ENCODE results near the gene ADAMTS6.

The ADAMTS6 gene

DNA sequence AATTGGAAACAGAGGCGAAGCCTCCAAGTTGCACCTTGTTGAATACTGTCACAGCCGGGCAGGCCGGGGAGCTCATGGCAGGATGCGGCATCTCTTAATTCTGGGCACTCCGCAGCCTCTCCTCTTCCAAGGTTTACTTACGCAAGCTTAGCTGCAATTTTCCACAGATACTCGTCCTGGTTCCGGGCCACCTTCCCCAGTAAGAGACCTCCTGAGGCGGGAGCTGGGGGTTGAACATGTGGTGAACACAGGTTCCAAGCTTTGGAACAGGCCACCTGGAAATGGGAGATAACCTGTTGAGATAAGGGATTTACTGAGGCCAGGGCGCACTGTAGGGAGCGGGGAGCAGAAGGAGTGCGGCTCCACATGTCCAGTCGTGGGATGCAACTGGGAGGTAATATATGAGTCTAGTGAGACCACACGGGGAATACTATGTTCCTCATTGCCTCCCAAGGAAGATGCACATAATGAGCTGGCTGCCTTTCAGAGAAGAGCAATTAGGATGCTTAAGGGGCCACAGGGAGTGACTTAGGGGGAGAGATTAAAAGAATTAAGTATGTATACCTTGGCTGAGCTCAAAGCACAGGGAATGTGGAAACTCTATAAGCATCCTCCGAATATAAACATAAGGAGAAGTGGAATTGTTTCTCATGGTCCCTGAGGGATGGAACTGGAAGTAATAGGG is 377.8 kb downstream of the ADAMTS6 start:
- DNase-seq: no peak

- DNase-seq: peak; percentile 94
These were observed 378.6 kb downstream of the ADAMTS6 start for GRCh38 chr5:65102976-65103711.

DNA sequence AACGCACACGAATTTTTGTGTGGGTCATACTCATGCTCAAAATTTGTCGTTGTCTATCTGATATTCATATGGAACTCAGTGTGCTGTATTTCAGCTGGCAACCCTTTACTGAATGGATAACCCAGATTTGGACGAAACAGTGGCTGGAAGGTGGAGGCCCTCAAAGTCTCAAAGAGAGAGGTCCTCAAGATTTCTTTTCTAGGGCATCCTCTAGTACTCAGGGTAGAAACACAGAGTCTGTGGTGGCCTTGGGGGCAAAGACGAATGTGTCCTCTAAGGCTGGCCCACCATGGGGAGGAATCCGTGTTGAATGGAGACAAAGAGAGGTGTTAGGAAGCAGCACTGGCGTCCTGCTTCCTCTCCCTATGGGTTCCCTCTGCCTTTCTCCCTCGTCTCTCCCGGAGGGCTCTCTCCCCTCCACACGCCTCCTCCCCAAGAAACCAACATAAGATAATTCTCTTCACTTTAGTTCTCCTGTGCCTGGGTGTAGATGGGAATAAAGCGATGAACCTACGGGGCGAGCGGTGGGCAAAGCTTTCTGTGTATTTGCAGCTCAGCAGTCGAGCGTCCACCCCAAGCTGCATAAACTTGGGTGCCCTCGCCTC is 379.2 kb downstream of the ADAMTS6 start:
- DNase-seq: peak; percentile 87

GRCh38 chr5:65101632-65102100 is 380.1 kb downstream of the ADAMTS6 start:
- no peak for DNase-seq

- peak; percentile 46 for DNase-seq
These were observed 380.6 kb downstream of the ADAMTS6 start for GRCh38 chr5:65100911-65101631.
